Ovary (tissue), 3 donors: ENCODE data around the gene KRTAP3-1.

ENCODE experiments used
- POLR2A ChIP-seq: fragments of 450-650 bp; IDR thresholded peaks from one replicate; pipeline ENCODE4 v1.6.1; 2017; ENCODE audit warnings: antibody characterized with exemption, mild to moderate bottlenecking, moderate library complexity
- TF ChIP-seq, protein P1 (sequence below), 3 donors: fragments of 450-650 bp in 2 of 3; fragments of 200-600 bp in 1 of 3; IDR thresholded peaks; one replicate each; pipeline versions ENCODE4 v1.5.1 to v1.8.0; 2016 to 2022; ENCODE audit warnings: antibody characterized with exemption in 3 of 3, mild to moderate bottlenecking in 1 of 3
- donor health status: DM: no; HTN: no; CAD: no.

DNA sequence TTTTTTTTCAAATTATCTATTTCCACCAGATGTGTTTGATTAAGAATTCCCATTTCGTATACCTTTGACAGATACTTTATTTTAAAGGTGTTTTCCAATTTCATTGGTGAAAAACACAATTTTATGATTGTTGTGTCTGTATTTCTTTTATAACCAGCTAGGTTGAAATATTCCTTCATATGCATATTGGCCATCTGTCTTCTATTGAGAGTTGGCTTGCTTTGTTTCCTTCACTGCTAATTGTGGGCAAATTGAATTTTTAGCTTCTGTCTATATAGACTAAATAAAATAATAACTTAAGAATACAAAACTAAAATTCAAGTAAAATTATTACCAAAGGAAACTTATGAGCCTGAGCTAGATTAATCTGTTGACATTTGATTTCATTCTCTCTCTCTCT, 13.8 kb downstream of the KRTAP3-1 start:
- TF ChIP-seq POLR2A: no peak
- TF ChIP-seq, protein P1, sequence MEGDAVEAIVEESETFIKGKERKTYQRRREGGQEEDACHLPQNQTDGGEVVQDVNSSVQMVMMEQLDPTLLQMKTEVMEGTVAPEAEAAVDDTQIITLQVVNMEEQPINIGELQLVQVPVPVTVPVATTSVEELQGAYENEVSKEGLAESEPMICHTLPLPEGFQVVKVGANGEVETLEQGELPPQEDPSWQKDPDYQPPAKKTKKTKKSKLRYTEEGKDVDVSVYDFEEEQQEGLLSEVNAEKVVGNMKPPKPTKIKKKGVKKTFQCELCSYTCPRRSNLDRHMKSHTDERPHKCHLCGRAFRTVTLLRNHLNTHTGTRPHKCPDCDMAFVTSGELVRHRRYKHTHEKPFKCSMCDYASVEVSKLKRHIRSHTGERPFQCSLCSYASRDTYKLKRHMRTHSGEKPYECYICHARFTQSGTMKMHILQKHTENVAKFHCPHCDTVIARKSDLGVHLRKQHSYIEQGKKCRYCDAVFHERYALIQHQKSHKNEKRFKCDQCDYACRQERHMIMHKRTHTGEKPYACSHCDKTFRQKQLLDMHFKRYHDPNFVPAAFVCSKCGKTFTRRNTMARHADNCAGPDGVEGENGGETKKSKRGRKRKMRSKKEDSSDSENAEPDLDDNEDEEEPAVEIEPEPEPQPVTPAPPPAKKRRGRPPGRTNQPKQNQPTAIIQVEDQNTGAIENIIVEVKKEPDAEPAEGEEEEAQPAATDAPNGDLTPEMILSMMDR (IDR thresholded peaks at IDR 0.05): no peak
